Activated naive CD8-positive, alpha-beta T cell (primary cell): ENCODE results near the gene SLC9A4.
"Not testable (repeated sequence)": the region's sequence is repeated elsewhere in the genome, so short reads cannot be mapped to it uniquely, and the experiment has no call there.

Source experiments
- H3K27ac Mint-ChIP-seq: one replicate; pipeline ENCODE4 v1.8.0; 2021; ENCODE audit warnings: mixed read lengths
- H3K27me3 Mint-ChIP-seq: one replicate; pipeline ENCODE4 v1.8.0; 2021; ENCODE audit warnings: mixed read lengths
- H3K36me3 Mint-ChIP-seq: one replicate; pipeline ENCODE4 v1.8.0; 2021; ENCODE audit warnings: mixed read lengths
- H3K4me1 Mint-ChIP-seq: one replicate; pipeline ENCODE4 v1.8.0; 2021; ENCODE audit warnings: low read depth, mixed read lengths
- H3K4me3 Mint-ChIP-seq: one replicate; pipeline ENCODE4 v1.8.0; 2021; ENCODE audit warnings: mild to moderate bottlenecking, mixed read lengths
- H3K9me3 Mint-ChIP-seq: one replicate; pipeline ENCODE4 v1.8.0; 2021; ENCODE audit warnings: low read depth, mixed read lengths

SLC9A4 gene

DNA sequence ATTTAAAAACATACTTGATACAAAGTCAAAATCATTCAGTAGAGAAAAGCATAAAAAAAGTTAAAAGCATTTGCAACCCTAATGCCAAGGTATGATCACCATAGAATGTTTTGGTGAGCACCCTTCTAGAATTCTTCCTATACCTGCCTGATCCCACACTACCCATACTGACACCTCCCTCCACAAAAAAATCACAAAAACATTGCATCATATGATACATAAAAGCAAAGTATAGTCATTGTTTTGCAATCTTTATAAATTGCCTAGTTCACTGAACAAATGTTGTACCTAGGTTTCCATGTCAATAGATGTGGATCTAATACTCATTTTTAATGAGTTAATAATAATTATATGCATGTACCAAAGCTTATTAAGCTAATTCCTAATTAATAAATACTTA lies 54.1 kb downstream of the SLC9A4 start:
- Mint-ChIP-seq H3K4me3 (no peak overlapping the region), H3K4me1 (no peaks in the 10 kb centered on the region), H3K27ac (no peak overlapping the region), H3K27me3 (peaks cover 9% of the 10 kb centered on the region), H3K36me3 (no peaks in the 10 kb centered on the region), H3K9me3 (no peaks in the 10 kb centered on the region)

DNA sequence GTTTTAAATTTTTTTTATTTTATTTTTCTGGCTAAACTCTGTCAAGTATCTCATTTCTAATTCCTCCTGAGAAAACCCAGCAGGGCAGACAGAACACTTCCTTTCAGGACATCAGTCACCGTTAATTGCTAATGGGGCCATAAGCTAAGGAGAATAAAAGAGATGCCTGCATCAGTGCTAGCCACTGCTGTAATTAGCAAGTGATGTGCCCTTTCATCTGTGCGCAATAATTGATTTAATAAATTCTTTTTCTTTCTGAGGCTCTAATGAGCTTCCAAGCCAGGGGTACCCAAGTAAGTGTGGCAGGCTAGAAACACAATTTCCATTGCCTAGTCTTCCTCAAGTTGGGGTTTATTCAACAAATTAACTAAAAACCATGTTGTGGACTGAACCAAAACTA lies 65.5 kb downstream of the SLC9A4 start:
- H3K27ac Mint-ChIP-seq: no peak overlapping the region
- peaks cover 9% of the 10 kb centered on the region for H3K27me3 Mint-ChIP-seq
- no peaks in the 10 kb centered on the region for H3K4me1 Mint-ChIP-seq
- H3K36me3 Mint-ChIP-seq: peaks cover 4% of the 10 kb centered on the region
- no peaks in the 10 kb centered on the region for H3K9me3 Mint-ChIP-seq
- no peak overlapping the region for H3K4me3 Mint-ChIP-seq

DNA sequence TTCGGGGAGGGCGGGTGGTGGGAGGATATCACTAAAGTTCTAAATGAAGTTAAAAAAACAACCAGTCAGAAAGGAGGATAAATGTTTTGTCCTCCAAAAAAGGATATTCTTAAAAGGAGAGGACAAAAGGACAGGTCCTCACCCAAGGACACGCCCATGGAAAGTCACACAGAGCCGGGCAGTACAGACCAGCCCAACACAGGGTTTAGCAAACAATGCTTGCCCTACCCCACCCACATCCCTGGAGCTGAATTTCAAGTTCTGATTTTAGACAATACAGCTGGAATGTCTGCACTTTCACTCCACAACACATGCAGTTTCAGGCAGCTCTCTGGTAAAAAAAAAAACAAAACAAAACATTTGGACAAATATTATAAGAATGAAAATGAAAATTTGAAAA lies 67.9 kb downstream of the SLC9A4 start:
- Mint-ChIP-seq H3K9me3 (no peaks in the 10 kb centered on the region), H3K4me3 (no peak overlapping the region), H3K27me3 (peaks cover 4% of the 10 kb centered on the region), H3K4me1 (no peaks in the 10 kb centered on the region), H3K27ac (no peak overlapping the region), H3K36me3 (no peaks in the 10 kb centered on the region)

DNA sequence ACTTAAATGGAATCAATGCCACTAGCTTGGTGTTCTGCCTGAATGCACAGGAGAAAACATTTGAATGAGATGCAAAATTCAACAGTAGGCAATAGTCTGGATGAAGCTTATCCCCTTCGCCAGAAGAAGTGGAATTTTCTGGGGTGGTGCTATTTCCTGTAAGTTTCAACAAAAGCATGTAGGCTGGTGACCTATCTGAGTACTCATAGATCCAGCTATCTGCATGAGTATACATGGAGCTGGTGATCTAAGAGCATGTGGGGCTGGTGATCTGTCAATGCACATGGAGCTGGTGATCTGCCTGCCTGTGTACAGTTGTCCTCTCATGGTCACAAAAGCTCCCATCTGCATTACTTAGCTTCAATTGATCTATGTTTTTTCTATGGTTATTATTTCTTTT lies 71.2 kb downstream of the SLC9A4 start:
- Mint-ChIP-seq H3K4me1 (no peaks in the 10 kb centered on the region), H3K9me3 (peaks cover 14% of the 10 kb centered on the region), H3K36me3 (peaks cover 2% of the 10 kb centered on the region), H3K4me3 (no peak overlapping the region), H3K27me3 (peaks cover 6% of the 10 kb centered on the region), H3K27ac (no peak overlapping the region)

DNA sequence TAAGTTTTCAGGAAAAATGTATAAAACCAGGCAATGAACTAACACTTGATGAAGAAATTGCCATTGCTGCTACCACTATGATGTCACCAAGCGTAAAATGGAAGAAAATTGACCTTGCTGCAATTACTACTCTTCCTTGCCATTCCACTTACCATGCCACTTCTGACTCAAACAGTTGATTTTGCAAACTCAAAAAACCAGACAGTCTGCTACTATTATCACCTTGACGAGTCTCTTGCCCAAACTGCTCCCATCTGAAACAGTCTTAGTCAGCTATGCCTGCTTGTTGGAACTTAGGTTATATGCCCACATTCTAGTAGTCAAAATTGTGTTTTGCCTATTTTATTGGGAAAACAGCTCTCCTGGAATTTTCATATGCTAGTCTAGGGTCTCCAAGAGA lies 74.4 kb downstream of the SLC9A4 start:
- peaks cover 1% of the 10 kb centered on the region for H3K27me3 Mint-ChIP-seq
- peaks cover 24% of the 10 kb centered on the region for H3K9me3 Mint-ChIP-seq
- H3K36me3 Mint-ChIP-seq: peaks cover 2% of the 10 kb centered on the region
- H3K4me1 Mint-ChIP-seq: no peaks in the 10 kb centered on the region
- H3K27ac Mint-ChIP-seq: no peak overlapping the region
- no peak overlapping the region for H3K4me3 Mint-ChIP-seq

DNA sequence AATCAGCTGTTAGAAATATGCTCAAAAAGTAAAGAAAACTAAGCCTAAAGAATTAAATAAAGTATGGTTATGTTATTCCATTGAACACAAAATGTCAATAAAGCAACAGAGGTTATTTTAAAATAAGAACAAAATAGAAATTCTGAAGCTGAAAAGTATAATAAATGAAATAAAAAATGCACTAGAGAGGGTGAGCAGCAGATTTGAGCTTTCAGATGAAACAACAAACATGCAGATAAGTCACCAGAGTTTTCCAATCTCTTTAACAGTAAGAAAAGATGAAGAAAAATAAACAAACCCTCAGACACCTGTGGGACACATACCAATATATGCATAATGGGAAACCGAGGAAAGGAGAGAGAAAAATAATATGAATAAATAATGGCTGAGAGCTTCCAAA lies 76.0 kb downstream of the SLC9A4 start:
- no peak overlapping the region for H3K27ac Mint-ChIP-seq
- H3K27me3 Mint-ChIP-seq: peaks cover 1% of the 10 kb centered on the region
- H3K36me3 Mint-ChIP-seq: peaks cover 2% of the 10 kb centered on the region
- H3K9me3 Mint-ChIP-seq: peaks cover 24% of the 10 kb centered on the region
- no peaks in the 10 kb centered on the region for H3K4me1 Mint-ChIP-seq
- no peak overlapping the region for H3K4me3 Mint-ChIP-seq

DNA sequence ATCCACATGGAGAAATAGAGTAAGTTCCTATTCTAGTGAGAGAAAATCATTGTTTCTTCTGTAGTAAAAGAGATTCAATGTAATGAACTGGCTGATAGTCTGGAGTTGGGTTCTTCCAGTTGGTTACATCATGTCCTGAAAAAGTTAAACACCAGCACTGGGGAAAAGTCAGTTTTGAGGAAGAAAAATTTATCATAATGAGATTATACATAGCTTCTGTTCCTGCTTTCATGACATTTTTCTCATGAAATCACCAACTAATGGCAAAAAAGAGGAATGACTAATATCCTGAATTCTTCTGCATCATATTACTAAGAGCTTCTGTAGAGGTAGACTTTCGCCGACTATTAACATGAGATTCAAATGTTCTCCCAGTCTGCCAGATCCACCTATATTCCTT lies 77.1 kb downstream of the SLC9A4 start:
- Mint-ChIP-seq H3K36me3 (peaks cover 2% of the 10 kb centered on the region), H3K27me3 (peaks cover 1% of the 10 kb centered on the region), H3K9me3 (peaks cover 24% of the 10 kb centered on the region), H3K27ac (no peak overlapping the region), H3K4me1 (no peaks in the 10 kb centered on the region), H3K4me3 (no peak overlapping the region)

DNA sequence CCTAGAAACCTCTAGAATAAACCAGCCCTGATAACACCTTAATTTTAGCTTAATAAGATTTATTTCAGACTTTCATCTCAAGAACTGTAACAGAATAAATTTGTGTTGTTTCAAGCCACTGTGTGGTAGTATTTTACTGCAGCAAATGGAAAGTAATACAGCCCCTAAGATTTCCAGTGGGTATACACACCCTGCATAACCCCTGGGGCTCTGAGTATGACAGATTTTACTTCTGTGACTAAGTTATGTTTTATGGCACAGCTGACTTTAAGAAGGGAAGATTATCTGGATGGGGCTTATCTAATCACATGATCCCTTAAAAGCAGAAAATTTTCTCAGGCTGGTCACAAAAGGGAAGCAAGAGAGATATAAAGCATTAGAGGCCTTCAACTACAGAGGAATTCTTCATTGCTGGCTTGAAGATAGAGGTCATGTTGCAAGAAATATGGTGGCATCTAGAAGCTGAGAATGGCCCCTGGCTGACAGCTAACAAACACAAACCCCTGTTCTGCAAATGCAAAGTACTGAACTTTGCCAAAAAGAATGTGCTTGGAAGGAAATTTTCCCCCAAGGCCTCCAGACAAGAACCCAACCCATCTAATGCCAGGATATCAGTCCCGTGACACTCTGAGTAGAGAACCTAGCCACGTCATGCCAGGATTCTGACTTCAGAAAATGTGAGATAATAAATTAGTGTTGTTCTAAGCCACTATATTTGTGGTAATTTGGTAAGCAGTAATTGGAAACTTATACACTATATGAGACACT lies 78.5 kb downstream of the SLC9A4 start:
- Mint-ChIP-seq H3K27me3 (peaks cover 1% of the 10 kb centered on the region), H3K4me3 (no peak overlapping the region), H3K9me3 (peaks cover 24% of the 10 kb centered on the region), H3K4me1 (no peaks in the 10 kb centered on the region), H3K27ac (no peak overlapping the region), H3K36me3 (peaks cover 2% of the 10 kb centered on the region)

DNA sequence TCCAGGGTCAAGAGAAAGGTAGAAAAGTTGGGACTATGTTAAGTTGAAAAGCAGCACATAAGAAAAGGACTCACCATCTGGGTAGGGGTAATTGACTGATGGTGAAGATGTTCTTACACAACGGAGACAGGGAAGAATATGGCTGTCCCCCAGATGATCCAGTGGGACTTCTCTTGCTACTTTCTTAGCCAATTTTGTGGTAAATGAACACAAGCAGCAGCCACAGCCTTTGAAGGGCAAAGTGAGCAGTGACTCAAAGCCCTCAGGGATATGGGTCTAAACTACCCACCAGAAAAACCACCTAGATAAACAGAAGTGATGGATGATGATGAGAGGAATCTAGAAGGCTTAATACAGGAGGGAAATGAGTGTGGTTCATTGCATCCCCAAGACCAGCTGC lies 80.6 kb downstream of the SLC9A4 start:
- H3K4me1 Mint-ChIP-seq: no peaks in the 10 kb centered on the region
- peaks cover 2% of the 10 kb centered on the region for H3K36me3 Mint-ChIP-seq
- no peaks in the 10 kb centered on the region for H3K27me3 Mint-ChIP-seq
- no peak overlapping the region for H3K27ac Mint-ChIP-seq
- H3K4me3 Mint-ChIP-seq: no peak overlapping the region
- H3K9me3 Mint-ChIP-seq: peaks cover 13% of the 10 kb centered on the region

DNA sequence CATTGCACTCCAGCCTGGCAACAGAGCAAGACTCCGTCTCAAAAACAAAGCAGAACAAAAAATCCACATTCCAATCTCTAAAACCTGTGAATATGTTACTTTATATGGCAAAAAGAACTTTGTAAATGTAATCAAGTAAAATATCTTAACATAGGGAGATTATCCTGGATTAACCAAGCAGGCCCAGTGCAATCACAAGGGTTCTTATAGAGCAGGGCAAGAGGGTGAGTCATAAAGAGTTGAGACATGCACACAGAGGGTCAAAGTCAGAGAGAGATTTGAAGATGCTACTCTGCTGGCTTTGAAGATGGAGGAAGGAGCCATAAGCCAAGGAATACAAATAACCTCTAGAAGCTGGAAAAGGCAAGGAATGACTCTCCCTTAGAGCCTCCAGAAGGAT lies 85.4 kb downstream of the SLC9A4 start:
- H3K4me1 Mint-ChIP-seq: no peaks in the 10 kb centered on the region
- no peaks in the 10 kb centered on the region for H3K27me3 Mint-ChIP-seq
- no peak overlapping the region for H3K27ac Mint-ChIP-seq
- H3K9me3 Mint-ChIP-seq: no peaks in the 10 kb centered on the region
- H3K36me3 Mint-ChIP-seq: no peaks in the 10 kb centered on the region
- H3K4me3 Mint-ChIP-seq: no peak overlapping the region

DNA sequence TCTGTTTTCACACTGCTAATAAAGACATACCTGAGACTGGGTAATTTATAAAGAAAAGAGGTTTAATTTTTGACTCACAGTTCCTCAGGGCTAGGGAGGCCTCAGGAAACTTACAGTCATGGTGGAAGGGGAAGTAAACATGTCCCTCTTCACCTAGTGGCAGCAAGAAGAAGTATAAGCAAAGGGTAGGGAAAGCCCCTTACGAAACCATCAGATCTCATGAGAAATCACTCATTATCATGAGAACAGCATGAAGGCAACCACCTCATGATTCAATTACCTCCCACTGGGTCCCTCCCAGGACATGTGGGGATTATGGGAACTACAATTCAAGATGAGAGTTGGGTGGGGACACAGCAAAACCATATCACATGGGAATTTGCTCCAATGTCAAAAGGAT lies 89.5 kb downstream of the SLC9A4 start:
- not testable (repeated sequence) for H3K27me3 Mint-ChIP-seq, H3K4me3 Mint-ChIP-seq

DNA sequence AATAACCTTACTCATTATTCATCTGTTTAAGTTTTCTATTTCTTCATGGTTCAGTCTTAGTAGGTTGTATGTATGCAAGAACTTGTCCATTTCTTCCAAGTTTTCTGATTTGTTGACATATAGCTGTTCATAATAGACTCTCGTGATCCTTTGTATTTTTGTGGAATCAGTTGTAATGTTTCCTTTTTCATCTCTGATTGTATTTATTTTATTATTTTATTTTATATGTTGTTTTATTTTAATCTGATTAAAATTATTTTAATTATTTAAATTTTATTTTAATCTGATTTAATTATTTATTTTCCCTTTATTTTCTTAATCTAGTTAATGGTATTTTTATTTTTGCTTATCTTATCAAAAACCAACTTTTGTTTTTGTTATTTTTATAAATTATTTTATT lies 102.9 kb downstream of the SLC9A4 start:
- Mint-ChIP-seq H3K27ac (no peak overlapping the region), H3K36me3 (peaks cover 2% of the 10 kb centered on the region), H3K4me3 (no peak overlapping the region), H3K9me3 (peaks cover 11% of the 10 kb centered on the region), H3K4me1 (no peaks in the 10 kb centered on the region), H3K27me3 (peaks cover 8% of the 10 kb centered on the region)

More for the DNA sequence above, 89.5 kb downstream of the SLC9A4 start:
- H3K9me3 Mint-ChIP-seq, H3K36me3 Mint-ChIP-seq, H3K4me1 Mint-ChIP-seq, H3K27ac Mint-ChIP-seq: not testable (repeated sequence)

DNA sequence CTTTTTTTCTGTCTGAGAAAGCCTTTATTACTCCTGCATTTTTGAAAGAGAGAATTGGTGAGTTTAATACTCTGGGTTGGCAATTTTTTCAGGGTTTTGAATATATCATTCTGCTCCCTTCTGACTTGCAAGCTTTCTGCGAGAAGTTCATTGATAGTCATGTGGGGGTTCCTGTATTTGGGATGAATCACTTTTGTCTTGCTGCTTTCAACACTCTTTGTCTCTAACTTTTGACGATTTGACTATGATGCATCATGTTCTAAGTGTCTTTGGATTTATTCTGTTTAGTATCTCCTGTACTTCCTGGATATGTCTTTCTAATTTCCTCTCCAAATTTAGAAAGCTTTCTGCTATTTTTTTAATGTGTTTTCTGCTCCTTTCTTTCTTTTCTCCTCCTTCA lies 105.3 kb downstream of the SLC9A4 start:
- Mint-ChIP-seq H3K36me3 (no peaks in the 10 kb centered on the region), H3K27me3 (peaks cover 6% of the 10 kb centered on the region), H3K4me1 (peaks cover 9% of the 10 kb centered on the region), H3K9me3 (peaks cover 9% of the 10 kb centered on the region), H3K27ac (no peak overlapping the region), H3K4me3 (no peak overlapping the region)

DNA sequence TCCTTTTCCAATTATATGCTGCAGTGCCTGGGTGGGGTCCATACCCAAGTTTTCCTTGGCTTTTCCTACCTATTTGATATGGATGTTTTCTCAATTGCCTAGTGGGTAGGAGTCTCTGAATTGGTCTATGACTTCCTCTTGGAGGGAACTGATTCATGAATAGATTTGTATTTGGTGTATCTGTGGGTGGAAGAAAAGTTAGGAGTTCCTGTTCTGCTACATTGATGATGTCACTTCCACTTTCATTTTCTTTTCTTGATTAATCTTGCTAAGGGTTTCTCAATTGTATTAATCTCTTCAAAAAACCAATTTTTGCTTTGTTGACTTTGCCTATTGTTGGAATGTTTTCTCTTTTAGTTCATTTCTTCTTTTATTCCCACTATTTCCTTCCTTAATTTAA lies 108.9 kb downstream of the SLC9A4 start:
- Mint-ChIP-seq H3K9me3 (no peaks in the 10 kb centered on the region), H3K4me3 (no peak overlapping the region), H3K36me3 (no peaks in the 10 kb centered on the region), H3K27me3 (peaks cover 3% of the 10 kb centered on the region), H3K4me1 (peaks cover 9% of the 10 kb centered on the region), H3K27ac (no peak overlapping the region)

DNA sequence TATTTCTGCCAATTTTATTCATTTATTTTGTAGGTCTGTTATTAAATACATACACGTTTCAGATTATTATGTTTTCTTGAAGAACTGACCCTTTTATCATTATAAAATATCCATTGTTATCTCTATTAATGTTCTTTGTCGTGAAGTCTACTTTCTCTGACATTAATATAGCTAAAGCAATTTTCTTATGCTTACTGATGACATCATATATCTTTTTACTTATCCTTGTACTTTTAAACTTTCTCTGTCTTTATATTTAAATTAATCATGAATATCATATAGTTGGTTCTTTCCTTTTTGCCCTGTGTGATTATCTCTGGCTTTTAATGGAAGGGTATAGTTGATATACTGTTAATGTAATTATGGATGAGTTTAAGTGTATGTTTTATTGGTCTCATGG lies 109.8 kb downstream of the SLC9A4 start:
- Mint-ChIP-seq H3K27ac (no peak overlapping the region), H3K36me3 (no peaks in the 10 kb centered on the region), H3K4me1 (peaks cover 9% of the 10 kb centered on the region), H3K27me3 (peaks cover 5% of the 10 kb centered on the region), H3K4me3 (no peak overlapping the region), H3K9me3 (no peaks in the 10 kb centered on the region)
